Naive thymus-derived CD4-positive, alpha-beta T cell (primary cell): Measurements from ENCODE around the gene SSTR5. TPM values are rescaled to one million over a fixed set of nuclear protein-coding genes. Genes with fewer than 3 reads are reported as not detected.

Source experiments
- ATAC-seq: fragments of 150-1000 bp; cut with Tn5 transposase; 2 replicates; pipeline ENCODE4 v1.10.0; 2021; ENCODE audit warnings: mild to moderate bottlenecking, moderate library complexity
- CTCF ChIA-PET: fragments of 350-600 bp; sonication (Branson Sonifier 250); formaldehyde crosslinking; loops from one replicate; lab custom pipeline; 2021; ENCODE audit warnings: antibody characterized with exemption; lab: Charles Lee
- POLR2A ChIA-PET: fragments of 350-600 bp; sonication (Branson Sonifier 250); formaldehyde crosslinking; loops from one replicate; lab custom pipeline; 2021; ENCODE audit warnings: antibody characterized with exemption, inconsistent platforms; lab: Charles Lee
- DNase-seq, 9 donors: peaks; one replicate each; pipeline versions ENCODE4 v3.0.0 to v3.0.0-alpha.2; 2020 to 2022; ENCODE audit warnings: mixed read lengths in 1 of 9
- H3K27ac ChIP-seq: one replicate; pipeline ENCODE4 v1.7.0; 2013; ENCODE audit warnings: mild to moderate bottlenecking, low read depth, low read length, moderate library complexity
- H3K27me3 ChIP-seq, 2 donors: one replicate each; pipeline ENCODE4 v1.7.0; 2013; ENCODE audit warnings: low read length in 2 of 2, mild to moderate bottlenecking in 2 of 2, moderate library complexity in 2 of 2; ENCODE audit not compliant: control insufficient read depth in 2 of 2, insufficient read depth in 2 of 2
- H3K36me3 ChIP-seq, 3 experiments: 1 replicate in 2 of 3; 2 replicates in 1 of 3; pipeline ENCODE4 v1.7.0; 2013; ENCODE audit warnings: low read length in 3 of 3, mild to moderate bottlenecking in 3 of 3, moderate library complexity in 1 of 3; ENCODE audit not compliant: insufficient read depth in 3 of 3, control insufficient read depth in 2 of 3
- H3K4me1 ChIP-seq, 2 donors: one replicate each; pipeline ENCODE4 v1.7.0; 2013; ENCODE audit warnings: low read length in 2 of 2, mild to moderate bottlenecking in 2 of 2, moderate library complexity in 1 of 2; ENCODE audit not compliant: control insufficient read depth in 2 of 2, insufficient read depth in 2 of 2
- H3K4me3 ChIP-seq: 2 replicates; pipeline ENCODE4 v1.7.0; 2013; ENCODE audit warnings: mild to moderate bottlenecking, low read length
- H3K9me3 ChIP-seq, 3 experiments: 1 replicate in 2 of 3; 2 replicates in 1 of 3; pipeline ENCODE4 v1.7.0; 2013; ENCODE audit warnings: low read length in 3 of 3; ENCODE audit not compliant: control insufficient read depth in 2 of 3
- H3K27ac Mint-ChIP-seq, 9 donors: one replicate each; pipeline ENCODE4 v1.8.0; 2020 to 2022; ENCODE audit warnings: mixed read lengths in 9 of 9, mild to moderate bottlenecking in 8 of 9, moderate library complexity in 5 of 9, inconsistent platforms in 2 of 9
- H3K27me3 Mint-ChIP-seq, 5 donors: one replicate each; pipeline ENCODE4 v1.8.0; 2021 to 2022; ENCODE audit warnings: mixed read lengths in 5 of 5, mild to moderate bottlenecking in 1 of 5
- H3K36me3 Mint-ChIP-seq, 5 donors: one replicate each; pipeline ENCODE4 v1.8.0; 2020 to 2022; ENCODE audit warnings: mixed read lengths in 5 of 5, mild to moderate bottlenecking in 3 of 5, inconsistent platforms in 1 of 5
- H3K4me1 Mint-ChIP-seq, 7 donors: one replicate each; pipeline ENCODE4 v1.8.0; 2020 to 2022; ENCODE audit warnings: mixed read lengths in 7 of 7, mild to moderate bottlenecking in 3 of 7, inconsistent platforms in 1 of 7
- H3K4me3 Mint-ChIP-seq, 10 donors: one replicate each; pipeline ENCODE4 v1.8.0; 2020 to 2022; ENCODE audit warnings: mild to moderate bottlenecking in 10 of 10, mixed read lengths in 10 of 10, moderate library complexity in 6 of 10, inconsistent platforms in 2 of 10
- H3K9me3 Mint-ChIP-seq, 11 donors: one replicate each; pipeline ENCODE4 v1.8.0; 2020 to 2022; ENCODE audit warnings: mixed read lengths in 11 of 11, mild to moderate bottlenecking in 4 of 11, inconsistent platforms in 1 of 11, moderate library complexity in 1 of 11
- intact Hi-C, 2 donors: fragments of 100-400 bp; cut with micrococcal nuclease; formaldehyde crosslinking; loops; one replicate each; pipeline ENCODE4 v1.15.1; 2023
- polyA plus RNA-seq, 2 donors: library from polyadenylated mRNA; unstranded; fragments of 300-500 nt; fragmentation: Illumina TruSeq; gene quantifications; one replicate each; pipeline ENCODE4 v1.2.3, GENCODE V29; 2021
- total RNA-seq, 6 experiments: library from RNA in 5 of 6; stranded (reverse) in 5 of 6; gene quantifications; 1 replicate in 5 of 6; 2 replicates in 1 of 6; pipeline ENCODE4 v1.2.3 and lab custom pipeline; 2021 to 2026

Gene SSTR5
- total and polyA plus RNA-seq, 7 experiments from 2014 or later, result not detected

DNA sequence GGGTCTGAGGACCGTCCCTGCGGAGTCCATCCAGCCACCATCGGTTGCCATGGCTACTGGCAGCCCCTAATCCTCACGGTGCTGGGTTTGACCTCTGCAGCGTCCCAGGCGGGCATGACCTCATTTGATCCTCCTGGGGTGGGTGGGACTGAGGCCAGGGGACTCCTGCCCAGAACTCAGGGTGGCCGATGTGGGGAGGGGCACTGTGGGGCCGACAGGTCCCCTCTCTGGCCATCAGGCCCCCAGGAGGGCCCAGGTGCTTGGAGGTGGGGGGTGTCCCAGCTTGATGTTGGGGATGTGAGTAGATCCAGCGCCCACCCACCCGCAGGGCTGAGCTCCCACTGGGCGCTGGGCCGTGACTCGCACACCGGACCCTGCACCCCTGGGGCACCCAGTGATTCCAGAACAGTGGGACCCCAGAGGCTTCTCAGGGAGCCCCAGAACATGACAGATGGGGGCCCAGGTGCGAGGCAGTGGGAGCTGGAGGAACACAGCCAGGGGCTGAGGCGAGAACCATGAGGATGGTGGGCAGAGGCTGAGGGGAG lies 1.6 kb upstream of the SSTR5 start:
- no peak overlapping the region for H3K27ac Mint-ChIP-seq
- H3K36me3 Mint-ChIP-seq, result no peaks in the 10 kb centered on the region
- H3K4me1 ChIP-seq, result no peaks in the 10 kb centered on the region
- intact Hi-C loops, result no loop called here
- H3K4me1 Mint-ChIP-seq, result peaks cover 0 to 4% (median 1%) of the 10 kb centered on the region in 7 donors
- H3K9me3 ChIP-seq, result no peaks in the 10 kb centered on the region
- ChIA-PET CTCF (no interaction called here), POLR2A (no interaction called here)
- H3K9me3 Mint-ChIP-seq, result peaks cover 0 to 3% (median 0%) of the 10 kb centered on the region in 11 donors
- no peak for ATAC-seq
- H3K36me3 ChIP-seq, result no peaks in the 10 kb centered on the region
- no peak overlapping the region for H3K4me3 Mint-ChIP-seq
- H3K27me3 Mint-ChIP-seq, result peaks cover 8 to 32% (median 18%) of the 10 kb centered on the region in 5 donors
- H3K4me3 ChIP-seq, result no peak overlapping the region
- no peak for DNase-seq
- no peak overlapping the region for H3K27ac ChIP-seq
- no peaks in the 10 kb centered on the region for H3K27me3 ChIP-seq

DNA sequence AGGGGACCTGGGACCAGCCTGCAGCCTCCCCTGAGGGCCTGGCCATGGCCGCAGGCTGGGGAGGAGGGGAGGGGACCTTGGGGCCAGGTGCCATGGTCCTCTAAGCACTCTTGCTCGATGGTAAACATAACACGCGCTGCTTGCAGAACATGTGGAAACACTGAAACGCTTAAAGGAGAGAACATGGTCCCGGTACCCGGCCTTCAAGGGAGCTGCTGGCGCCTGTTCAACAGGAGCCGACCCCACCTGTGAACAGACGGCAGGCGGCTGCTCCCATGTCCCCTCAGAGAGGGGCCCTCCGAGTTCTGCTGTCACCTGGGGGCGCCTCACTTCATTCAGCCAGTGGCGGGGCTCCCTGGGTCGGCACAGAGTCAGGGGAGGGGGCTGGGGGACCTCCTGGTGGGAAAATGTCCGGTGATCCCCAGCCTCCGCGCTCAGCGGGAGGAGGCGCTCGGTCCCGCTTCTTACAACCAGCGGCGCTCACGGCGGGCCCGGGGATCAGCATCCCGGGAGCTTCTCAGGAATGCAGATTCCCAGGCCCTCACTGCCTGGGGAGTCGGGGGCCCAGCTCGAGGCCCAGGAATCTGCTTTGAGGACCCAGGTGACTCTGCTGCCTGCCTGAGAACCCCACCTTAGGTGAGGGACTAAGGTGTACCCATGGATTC lies 854 bp upstream of the SSTR5 start:
- Histone ChIP-seq H3K4me1 (no peaks in the 10 kb centered on the region), H3K9me3 (no peaks in the 10 kb centered on the region), H3K27me3 (no peaks in the 10 kb centered on the region), H3K36me3 (no peaks in the 10 kb centered on the region), H3K4me3 (no peak overlapping the region), H3K27ac (no peak overlapping the region)
- intact Hi-C loops, result no loop called here
- no peak for ATAC-seq
- Mint-ChIP-seq H3K4me1 (peaks cover 0 to 4% (median 1%) of the 10 kb centered on the region in 7 donors), H3K9me3 (peaks cover 0 to 4% (median 0%) of the 10 kb centered on the region in 11 donors), H3K4me3 (no peak overlapping the region), H3K27me3 (peaks cover 11 to 35% (median 21%) of the 10 kb centered on the region in 5 donors), H3K36me3 (no peaks in the 10 kb centered on the region), H3K27ac (no peak overlapping the region)
- ChIA-PET CTCF (no interaction called here), POLR2A (no interaction called here)
- DNase-seq, result no peak

DNA sequence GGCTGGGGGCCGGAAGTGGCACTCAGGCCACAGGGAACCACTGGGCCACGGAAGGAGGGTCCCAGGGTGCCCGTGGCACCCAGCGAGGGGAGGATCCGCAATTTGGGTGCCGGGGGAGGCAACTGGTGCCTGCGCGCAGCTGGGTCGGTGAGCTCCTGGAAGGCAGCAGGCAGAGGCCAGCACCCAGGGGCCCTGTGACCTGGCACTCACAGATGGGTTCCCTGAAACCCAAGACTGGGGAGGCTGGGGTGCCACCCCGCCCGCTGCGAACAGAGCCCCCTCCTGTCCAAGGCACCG lies 663 bp downstream of the SSTR5 start:
- no peak for DNase-seq
- Histone ChIP-seq H3K4me1 (no peaks in the 10 kb centered on the region), H3K9me3 (no peaks in the 10 kb centered on the region), H3K4me3 (no peak overlapping the region), H3K27me3 (no peaks in the 10 kb centered on the region), H3K27ac (no peak overlapping the region), H3K36me3 (no peaks in the 10 kb centered on the region)
- Mint-ChIP-seq H3K4me3 (no peak overlapping the region), H3K27me3 (peaks cover 11 to 33% (median 18%) of the 10 kb centered on the region in 5 donors), H3K4me1 (peaks cover 0 to 1% (median 0%) of the 10 kb centered on the region in 7 donors), H3K9me3 (peaks cover 0 to 1% (median 0%) of the 10 kb centered on the region in 11 donors), H3K27ac (no peak overlapping the region), H3K36me3 (no peaks in the 10 kb centered on the region)
- no peak for ATAC-seq
- ChIA-PET POLR2A (no interaction called here), CTCF (no interaction called here)
- intact Hi-C loops, result no loop called here

DNA sequence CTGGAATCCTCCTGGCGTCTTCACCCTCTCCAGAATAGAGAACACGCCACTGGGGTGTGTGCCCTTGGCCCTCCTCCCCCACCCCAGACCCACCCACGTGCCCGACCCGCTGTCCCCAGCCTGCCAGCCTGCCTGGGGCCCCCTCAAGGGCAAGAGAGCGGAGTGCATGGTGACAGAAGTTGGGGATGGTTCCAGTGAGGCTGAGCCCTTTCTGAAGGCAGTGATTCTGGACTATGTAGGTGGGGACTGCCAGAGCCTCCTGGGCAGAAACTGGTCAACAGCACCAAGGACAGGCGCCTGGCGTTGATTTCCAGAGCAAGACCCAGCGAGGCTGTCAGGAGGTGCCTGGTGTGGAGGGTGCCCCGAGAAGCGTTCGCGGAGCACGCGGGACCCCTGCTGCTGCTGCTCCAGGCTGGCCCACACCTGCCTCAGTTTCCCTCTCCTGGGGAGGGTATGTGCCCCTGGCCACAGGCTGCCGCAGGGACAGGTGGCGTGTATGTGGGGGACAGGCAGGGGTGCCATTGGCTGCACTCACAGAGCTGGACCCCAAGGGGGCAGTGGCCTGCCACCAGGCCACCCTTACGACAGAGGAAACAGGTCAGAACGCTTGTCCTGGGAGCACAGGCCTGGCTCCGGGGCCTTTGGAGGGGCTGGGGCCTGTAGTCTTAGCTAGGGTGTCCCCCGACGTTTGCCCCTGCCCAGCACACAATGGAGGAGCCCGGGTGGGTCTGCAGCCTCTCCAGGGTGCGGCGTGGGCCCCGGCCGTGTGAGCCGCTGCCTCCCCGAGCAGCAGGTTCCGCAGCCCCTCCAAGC lies 1.2 kb downstream of the SSTR5 start:
- DNase-seq (no peak), ATAC-seq (no peak)
- Histone ChIP-seq H3K4me3 (no peak overlapping the region), H3K9me3 (no peaks in the 10 kb centered on the region), H3K4me1 (no peaks in the 10 kb centered on the region), H3K36me3 (no peaks in the 10 kb centered on the region), H3K27me3 (no peaks in the 10 kb centered on the region), H3K27ac (no peak overlapping the region)
- Mint-ChIP-seq H3K4me1 (peaks cover 0 to 1% (median 0%) of the 10 kb centered on the region in 7 donors), H3K4me3 (no peak overlapping the region), H3K36me3 (no peaks in the 10 kb centered on the region), H3K27ac (no peak overlapping the region), H3K27me3 (peaks cover 11 to 33% (median 18%) of the 10 kb centered on the region in 5 donors), H3K9me3 (peaks cover 0 to 1% (median 0%) of the 10 kb centered on the region in 11 donors)
- POLR2A ChIA-PET, result no interaction called here
- intact Hi-C loops, result no loop called here
- CTCF ChIA-PET, result no interaction called here

DNA sequence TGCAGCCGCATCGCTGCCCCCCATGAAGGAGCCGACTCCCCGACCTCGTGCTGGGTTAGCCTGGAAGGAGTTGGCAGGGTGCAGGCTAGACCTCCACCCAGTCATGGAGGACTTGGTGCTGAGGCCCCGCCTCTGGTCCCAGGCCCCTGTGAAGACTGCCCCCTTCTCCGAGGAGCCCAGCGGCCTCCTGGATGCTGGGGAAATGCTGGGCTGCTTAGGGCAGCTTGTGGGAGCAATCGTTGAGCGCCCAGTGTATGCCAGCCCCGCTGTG lies 1.8 kb downstream of the SSTR5 start:
- DNase-seq, result no peak

DNA sequence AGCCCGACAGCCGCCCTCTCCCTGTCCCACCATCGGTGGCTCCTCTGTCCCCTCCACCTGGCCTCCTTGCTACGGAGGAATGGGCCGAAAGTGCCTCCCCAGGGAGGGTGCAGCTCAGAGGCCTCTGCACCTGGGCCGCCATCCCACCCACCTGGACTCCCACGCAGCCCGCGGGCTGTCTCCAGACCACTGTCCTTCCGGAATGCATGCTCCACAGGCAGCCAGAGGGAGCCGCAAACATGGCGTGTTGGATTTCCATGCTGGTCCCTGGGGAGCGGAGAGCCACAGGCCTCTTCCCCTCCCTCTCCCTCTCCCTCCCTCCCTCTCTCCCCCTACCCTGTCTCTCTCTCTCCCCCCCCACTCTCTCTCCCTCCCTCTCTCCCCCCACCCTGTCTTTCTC lies 3.0 kb downstream of the SSTR5 start:
- Histone ChIP-seq H3K9me3 (no peaks in the 10 kb centered on the region), H3K4me1 (no peaks in the 10 kb centered on the region), H3K4me3 (no peak overlapping the region), H3K36me3 (no peaks in the 10 kb centered on the region), H3K27ac (no peak overlapping the region), H3K27me3 (no peaks in the 10 kb centered on the region)
- intact Hi-C loops, result no loop called here
- Mint-ChIP-seq H3K4me3 (no peak overlapping the region), H3K27ac (no peak overlapping the region), H3K9me3 (peaks cover 0 to 1% (median 0%) of the 10 kb centered on the region in 11 donors), H3K4me1 (peaks cover 0 to 1% (median 0%) of the 10 kb centered on the region in 7 donors), H3K27me3 (peaks cover 8 to 30% (median 18%) of the 10 kb centered on the region in 5 donors), H3K36me3 (no peaks in the 10 kb centered on the region)
- POLR2A ChIA-PET, result no interaction called here
- CTCF ChIA-PET, result interaction anchor here (0.7 kb wide), 1 partner anchor 21 kb away, joined by 4 read pairs; no protein-coding TSS in a partner anchor
- ATAC-seq (no peak), DNase-seq (no peak)

More for the DNA sequence above, 1.8 kb downstream of the SSTR5 start:
- Histone ChIP-seq H3K36me3 (no peaks in the 10 kb centered on the region), H3K4me3 (no peak overlapping the region), H3K4me1 (no peaks in the 10 kb centered on the region), H3K27me3 (no peaks in the 10 kb centered on the region), H3K27ac (no peak overlapping the region), H3K9me3 (no peaks in the 10 kb centered on the region)
- no peak for ATAC-seq
- intact Hi-C loops, result no loop called here
- Mint-ChIP-seq H3K4me3 (no peak overlapping the region), H3K4me1 (peaks cover 0 to 1% (median 0%) of the 10 kb centered on the region in 7 donors), H3K36me3 (no peaks in the 10 kb centered on the region), H3K9me3 (peaks cover 0 to 1% (median 0%) of the 10 kb centered on the region in 11 donors), H3K27me3 (peaks cover 9 to 32% (median 18%) of the 10 kb centered on the region in 5 donors), H3K27ac (no peak overlapping the region)
- ChIA-PET POLR2A (no interaction called here), CTCF (no interaction called here)
